ENCODE measurements around the gene PCDHA13.
"Not testable (repeated sequence)": the region's sequence is repeated elsewhere in the genome, so short reads cannot be mapped to it uniquely, and the experiment has no call there.

- TF ChIP-seq CTCF (IDR thresholded peaks at IDR 0.05); POLR2A (IDR thresholded peaks at IDR 0.05; ENCODE audit: low read depth): not testable (repeated sequence)
Measured at GRCh38 chr5:140876541-140877261, 5.2 kb upstream of the PCDHA13 start.
